HG03103 (cell line): ENCODE measurements around the gene CFP.

Source experiments
- ATAC-seq: cut with Tn5 transposase; IDR thresholded peaks from one replicate; pipeline ENCODE4 v1.9.1; 2021; ENCODE audit warnings: low read depth; ENCODE audit not compliant: unreplicated experiment

CFP gene

GRCh38 chrX:47577424-47577823 lies 52.3 kb downstream of the CFP start:
- no peak for ATAC-seq

GRCh38 chrX:47576021-47576898 lies 53.5 kb downstream of the CFP start:
- ATAC-seq, result no peak

GRCh38 chrX:47574547-47575301 lies 55.0 kb downstream of the CFP start:
- ATAC-seq, result no peak

- no peak for ATAC-seq
Observed at GRCh38 chrX:47574076-47574546, 55.6 kb downstream of the CFP start.

GRCh38 chrX:47573341-47574075 lies 56.2 kb downstream of the CFP start:
- ATAC-seq, result no peak
